Uterus (tissue), 2 donors: Measurements from ENCODE around the gene FIBIN.

Experiments
- CTCF ChIP-seq, 4 experiments: fragments of 200-600 bp in 2 of 4; fragments of 450-650 bp in 2 of 4; sonication (generic) in 2 of 4; IDR thresholded peaks; one replicate each; pipeline ENCODE4 v1.5.1; 2016 to 2019; ENCODE audit warnings: antibody characterized with exemption in 4 of 4, mild to moderate bottlenecking in 2 of 4, moderate library complexity in 1 of 4
- POLR2A ChIP-seq, 2 donors: fragments of 450-650 bp; IDR thresholded peaks; one replicate each; pipeline ENCODE4 v1.6.1; 2016; ENCODE audit warnings: antibody characterized with exemption in 2 of 2, mild to moderate bottlenecking in 1 of 2, moderate library complexity in 1 of 2

GRCh38 chr11:26946257-26946716, 47.6 kb upstream of the FIBIN start:
- no peak for TF ChIP-seq CTCF (IDR thresholded peaks at IDR 0.05)
- TF ChIP-seq POLR2A (IDR thresholded peaks at IDR 0.05), result no peak
